Esophagus squamous epithelium (tissue), 4 donors: ENCODE measurements around the gene RPRD1A.

ENCODE experiments used
- CTCF ChIP-seq, 6 experiments: fragments of 450-650 bp in 4 of 6; fragments of 200-600 bp in 2 of 6; sonication (generic) in 2 of 6; IDR thresholded peaks; one replicate each; pipeline ENCODE4 v1.5.1; 2016 to 2019; ENCODE audit warnings: antibody characterized with exemption in 6 of 6, mild to moderate bottlenecking in 4 of 6, moderate library complexity in 4 of 6
- POLR2A ChIP-seq, 4 donors: fragments of 450-650 bp; IDR thresholded peaks; one replicate each; pipeline ENCODE4 v1.6.1; 2017; ENCODE audit warnings: antibody characterized with exemption in 4 of 4, mild to moderate bottlenecking in 4 of 4, moderate library complexity in 3 of 4

GRCh38 chr18:36073676-36074075, 6.3 kb upstream of the RPRD1A start:
- TF ChIP-seq CTCF (IDR thresholded peaks at IDR 0.05) (no peak), POLR2A (IDR thresholded peaks at IDR 0.05) (no peak)
